SK-N-SH (cell line): ENCODE measurements around the gene PGAM2. TPM values are rescaled to one million over a fixed set of nuclear protein-coding genes. Genes with fewer than 3 reads are reported as not detected.

Experiments used
- CTCF ChIA-PET: fragments of 300-600, 350-600 bp; formaldehyde crosslinking; extraction: SDS; loops from one replicate; lab custom pipeline; 2021; lab: Yijun Ruan, JAX
- POLR2A ChIA-PET: fragments of 350-600 bp; sonication (Branson Sonifier 250); formaldehyde crosslinking; extraction: SDS; loops from one replicate; lab custom pipeline; 2020; ENCODE audit warnings: antibody characterized with exemption, inconsistent platforms; lab: Yijun Ruan, JAX
- DNase-seq: peaks from one replicate; pipeline ENCODE4 v3.0.0; 2012
- H2AFZ ChIP-seq: fragments of 200-600 bp; sonication (generic); 2 replicates; pipeline ENCODE4 v1.8.1; 2016; ENCODE audit warnings: antibody characterized with exemption, mild to moderate bottlenecking, low read depth
- H3F3A ChIP-seq: fragments of 200-600 bp; sonication (generic); replicated peaks from 2 replicates; pipeline ENCODE3; 2016; ENCODE audit warnings: antibody characterized with exemption, mild to moderate bottlenecking; ENCODE audit not compliant: insufficient read depth
- H3K27ac ChIP-seq, 2 experiments: fragments of 200-500 bp in 1 of 2; fragments of 200-600 bp in 1 of 2; sonication (Bioruptor generic) in 1 of 2; sonication (generic), shearing (Covaris generic) in 1 of 2; 2 replicates each; pipeline versions ENCODE4 v1.5.1 to v1.6.1; 2014 to 2016; ENCODE audit warnings: low read depth in 2 of 2, inconsistent platforms in 1 of 2, low read length in 1 of 2, mild to moderate bottlenecking in 1 of 2, mixed read lengths in 1 of 2
- H3K27me3 ChIP-seq: fragments of 200-600 bp; sonication (generic), shearing (Covaris generic); 2 replicates; pipeline ENCODE4 v1.6.1; 2016; ENCODE audit warnings: mixed run types; ENCODE audit not compliant: insufficient read depth
- H3K36me3 ChIP-seq, 2 experiments: fragments of 200-500 bp in 1 of 2; fragments of 200-600 bp in 1 of 2; sonication (Bioruptor generic) in 1 of 2; sonication (generic) in 1 of 2; replicated peaks in 1 of 2; 2 replicates each; pipeline versions ENCODE3 to v1.5.1; 2014 to 2016; ENCODE audit warnings: low read length in 1 of 2, mild to moderate bottlenecking in 1 of 2; ENCODE audit not compliant: insufficient read depth in 2 of 2, control insufficient read depth in 1 of 2
- H3K4me1 ChIP-seq, 2 experiments: fragments of 200-500 bp in 1 of 2; fragments of 200-600 bp in 1 of 2; sonication (Bioruptor generic) in 1 of 2; sonication (generic), shearing (Covaris generic) in 1 of 2; 2 replicates each; pipeline versions ENCODE4 v1.5.1 to v1.6.1; 2014 to 2016; ENCODE audit warnings: low read depth in 1 of 2, low read length in 1 of 2, mixed run types in 1 of 2; ENCODE audit not compliant: insufficient read depth in 2 of 2, control insufficient read depth in 1 of 2
- H3K4me2 ChIP-seq: fragments of 200-600 bp; sonication (generic), shearing (Covaris generic); 2 replicates; pipeline ENCODE4 v1.6.1; 2017; ENCODE audit warnings: mixed run types
- H3K4me3 ChIP-seq, 2 experiments: fragments of 200-500 bp in 1 of 2; fragments of 200-600 bp in 1 of 2; sonication (Bioruptor generic) in 1 of 2; sonication (generic), shearing (Covaris generic) in 1 of 2; 2 replicates each; pipeline versions ENCODE4 v1.5.1 to v1.8.1; 2014 to 2016; ENCODE audit warnings: low read depth in 2 of 2, inconsistent platforms in 1 of 2, low read length in 1 of 2, mild to moderate bottlenecking in 1 of 2, mixed read lengths in 1 of 2, moderate library complexity in 1 of 2
- H3K79me2 ChIP-seq: fragments of 200-600 bp; sonication (generic); 2 replicates; pipeline ENCODE4 v1.8.1; 2017; ENCODE audit warnings: mild to moderate bottlenecking; ENCODE audit not compliant: insufficient read depth
- H3K9ac ChIP-seq: fragments of 200-600 bp; sonication (generic); 2 replicates; pipeline ENCODE4 v1.6.1; 2017; ENCODE audit warnings: mixed run types
- H3K9me2 ChIP-seq: fragments of 200-600 bp; sonication (generic); 2 replicates; pipeline ENCODE4 v1.6.1; 2017; ENCODE audit warnings: mixed run types
- H3K9me3 ChIP-seq: fragments of 200-600 bp; sonication (generic); 2 replicates; pipeline ENCODE4 v1.6.1; 2017; ENCODE audit warnings: mixed run types, mild to moderate bottlenecking, moderate library complexity
- H4K20me1 ChIP-seq: fragments of 200-600 bp; sonication (generic); 2 replicates; pipeline ENCODE4 v1.6.1; 2017; ENCODE audit warnings: mild to moderate bottlenecking, mixed run types; ENCODE audit not compliant: insufficient read depth
- CHD2 ChIP-seq: fragments of 150-350 bp; IDR thresholded peaks from 2 replicates; pipeline ENCODE4 v1.6.1; 2018; ENCODE audit warnings: low read length; ENCODE audit not compliant: partially characterized antibody
- ELF1 ChIP-seq: IDR thresholded peaks from 2 replicates; pipeline ENCODE4 v1.4.0; 2012
- FOXM1 ChIP-seq: IDR thresholded peaks from 2 replicates; pipeline ENCODE4 v1.4.0; 2012; ENCODE audit warnings: low read depth, mild to moderate bottlenecking
- GABPA ChIP-seq: IDR thresholded peaks from 2 replicates; pipeline ENCODE4 v1.4.0; 2012; ENCODE audit warnings: low read depth, mild to moderate bottlenecking
- GATA2 ChIP-seq: sonication (generic); formaldehyde crosslinking; IDR thresholded peaks from 2 replicates; pipeline ENCODE4 v1.5.0; 2020; ENCODE audit warnings: mild to moderate bottlenecking, missing genetic modification reagents
- JUND ChIP-seq: IDR thresholded peaks from 2 replicates; pipeline ENCODE4 v1.4.0; 2012
- MEF2A ChIP-seq: IDR thresholded peaks from 2 replicates; pipeline ENCODE4 v1.4.0; 2012; ENCODE audit warnings: low read depth, borderline replicate concordance
- MXI1 ChIP-seq: IDR thresholded peaks from 2 replicates; pipeline ENCODE4 v1.6.1; 2012; ENCODE audit warnings: mild to moderate bottlenecking, low read depth, low read length, improper control_type of control experiment
- NRF1 ChIP-seq: IDR thresholded peaks from 2 replicates; pipeline ENCODE4 v1.6.1; 2012; ENCODE audit warnings: low read depth, mild to moderate bottlenecking, low read length
- POLR2AphosphoS5 ChIP-seq: IDR thresholded peaks from 2 replicates; pipeline ENCODE4 v1.6.1; 2012; ENCODE audit warnings: low read depth, low read length
- RCOR1 ChIP-seq: fragments of 150-350 bp; IDR thresholded peaks from 2 replicates; pipeline ENCODE4 v1.6.1; 2017; ENCODE audit warnings: antibody characterized with exemption, low read length
- REST ChIP-seq: IDR thresholded peaks from 2 replicates; pipeline ENCODE4 v1.6.1; 2012; ENCODE audit warnings: mild to moderate bottlenecking, low read depth, low read length, moderate library complexity
- RXRA ChIP-seq: IDR thresholded peaks from 2 replicates; pipeline ENCODE4 v1.4.0; 2012; ENCODE audit warnings: low read depth, mild to moderate bottlenecking, borderline replicate concordance
- SIN3A ChIP-seq: IDR thresholded peaks from 2 replicates; pipeline ENCODE4 v1.6.1; 2012; ENCODE audit warnings: low read depth, mild to moderate bottlenecking, low read length, moderate library complexity, borderline replicate concordance
- TAF1 ChIP-seq: IDR thresholded peaks from 2 replicates; pipeline ENCODE4 v1.6.1; 2012; ENCODE audit warnings: low read depth, mild to moderate bottlenecking, low read length, moderate library complexity, borderline replicate concordance
- TCF12 ChIP-seq: IDR thresholded peaks from 2 replicates; pipeline ENCODE4 v1.4.0; 2012
- TEAD4 ChIP-seq: IDR thresholded peaks from 2 replicates; pipeline ENCODE4 v1.4.0; 2012; ENCODE audit warnings: mild to moderate bottlenecking, borderline replicate concordance; ENCODE audit not compliant: insufficient read depth
- YY1 ChIP-seq: IDR thresholded peaks from 2 replicates; pipeline ENCODE4 v1.4.0; 2012; ENCODE audit warnings: low read depth, mild to moderate bottlenecking
- WGBS: methylation state at CpG from one replicate; pipeline ENCODE4 v1.1.6; 2017; ENCODE audit warnings: low lambda C conversion rate; 5-methylcytosine and 5-hydroxymethylcytosine counted together
- polyA plus RNA-seq, 3 experiments: library from polyadenylated mRNA; depleted of rRNA; stranded (reverse); fragments of >200 nt; gene quantifications; 2 replicates each; pipeline ENCODE4 v1.2.3, GENCODE V29; 2012
- TF ChIP-seq, protein P1 (sequence below): fragments of 150-350 bp; IDR thresholded peaks from 2 replicates; pipeline ENCODE4 v1.6.1; 2016; ENCODE audit warnings: mild to moderate bottlenecking, low read depth, low read length
- TF ChIP-seq, protein P2 (sequence below): IDR thresholded peaks from 2 replicates; pipeline ENCODE4 v1.4.0; 2012; ENCODE audit warnings: low read depth, borderline replicate concordance

PGAM2 gene
- polyA plus RNA-seq, 1 of the 3 experiments (the other 2 are of a cell fraction): 0.79 TPM

GRCh38 chr7:44096326-44096881 is 31.0 kb upstream of the PGAM2 start:
- no peak overlapping the region for H3K9ac ChIP-seq
- H3K9me3 ChIP-seq: no peaks in the 10 kb centered on the region
- H3K9me2 ChIP-seq: no peaks in the 10 kb centered on the region
- no peak overlapping the region for H3K4me2 ChIP-seq
- no peaks in the 10 kb centered on the region for H3K36me3 ChIP-seq
- H3F3A ChIP-seq: peaks cover 19% of the 10 kb centered on the region
- ChIA-PET CTCF (interaction anchor here (1.2 to 2.1 kb wide), 4 partner anchors 14 to 105 kb away, joined by 3 to 7 read pairs (median 4); partner anchors contain the start of genes POLD2 and YKT6), POLR2A (no interaction called here)
- TF ChIP-seq TAF1: no peak
- TF ChIP-seq NRF1: no peak
- no peak for TF ChIP-seq RXRA
- TF ChIP-seq, protein P1, sequence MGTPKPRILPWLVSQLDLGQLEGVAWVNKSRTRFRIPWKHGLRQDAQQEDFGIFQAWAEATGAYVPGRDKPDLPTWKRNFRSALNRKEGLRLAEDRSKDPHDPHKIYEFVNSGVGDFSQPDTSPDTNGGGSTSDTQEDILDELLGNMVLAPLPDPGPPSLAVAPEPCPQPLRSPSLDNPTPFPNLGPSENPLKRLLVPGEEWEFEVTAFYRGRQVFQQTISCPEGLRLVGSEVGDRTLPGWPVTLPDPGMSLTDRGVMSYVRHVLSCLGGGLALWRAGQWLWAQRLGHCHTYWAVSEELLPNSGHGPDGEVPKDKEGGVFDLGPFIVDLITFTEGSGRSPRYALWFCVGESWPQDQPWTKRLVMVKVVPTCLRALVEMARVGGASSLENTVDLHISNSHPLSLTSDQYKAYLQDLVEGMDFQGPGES: no peak
- no peak for TF ChIP-seq YY1
- no peak for TF ChIP-seq TCF12
- TF ChIP-seq MEF2A: no peak
- TF ChIP-seq SIN3A: no peak
- no peak for TF ChIP-seq POLR2AphosphoS5
- TF ChIP-seq RCOR1: no peak
- TF ChIP-seq, protein P2, sequence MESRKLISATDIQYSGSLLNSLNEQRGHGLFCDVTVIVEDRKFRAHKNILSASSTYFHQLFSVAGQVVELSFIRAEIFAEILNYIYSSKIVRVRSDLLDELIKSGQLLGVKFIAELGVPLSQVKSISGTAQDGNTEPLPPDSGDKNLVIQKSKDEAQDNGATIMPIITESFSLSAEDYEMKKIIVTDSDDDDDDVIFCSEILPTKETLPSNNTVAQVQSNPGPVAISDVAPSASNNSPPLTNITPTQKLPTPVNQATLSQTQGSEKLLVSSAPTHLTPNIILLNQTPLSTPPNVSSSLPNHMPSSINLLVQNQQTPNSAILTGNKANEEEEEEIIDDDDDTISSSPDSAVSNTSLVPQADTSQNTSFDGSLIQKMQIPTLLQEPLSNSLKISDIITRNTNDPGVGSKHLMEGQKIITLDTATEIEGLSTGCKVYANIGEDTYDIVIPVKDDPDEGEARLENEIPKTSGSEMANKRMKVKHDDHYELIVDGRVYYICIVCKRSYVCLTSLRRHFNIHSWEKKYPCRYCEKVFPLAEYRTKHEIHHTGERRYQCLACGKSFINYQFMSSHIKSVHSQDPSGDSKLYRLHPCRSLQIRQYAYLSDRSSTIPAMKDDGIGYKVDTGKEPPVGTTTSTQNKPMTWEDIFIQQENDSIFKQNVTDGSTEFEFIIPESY: no peak
- no peak for TF ChIP-seq GABPA
- TF ChIP-seq TEAD4: no peak
- TF ChIP-seq CHD2: no peak
- TF ChIP-seq MXI1: no peak
- no peak for TF ChIP-seq GATA2
- TF ChIP-seq FOXM1: no peak
- no peak for TF ChIP-seq JUND
- TF ChIP-seq ELF1: no peak
- TF ChIP-seq REST: no peak
- 82% methylated on average over 8 of the region's 8 CpGs for WGBS
- H2AFZ ChIP-seq: no peak overlapping the region
- H3K27ac ChIP-seq: no peak overlapping the region
- peaks cover 7 to 24% of the 10 kb centered on the region in 2 experiments; a peak in 2 of 4 replicates for H3K4me1 ChIP-seq
- no peak overlapping the region for H3K4me3 ChIP-seq
- H4K20me1 ChIP-seq: no peaks in the 10 kb centered on the region
- no peak for DNase-seq
- H3K27me3 ChIP-seq: no peaks in the 10 kb centered on the region
- no peaks in the 10 kb centered on the region for H3K79me2 ChIP-seq
